NCI-H1436 (cell line): ENCODE measurements around the gene CHSY1.

Source experiments
- DNase-seq: peaks from one replicate; lab custom pipeline; 2025; lab: John Stamatoyannopoulos, UW

Gene CHSY1

DNA sequence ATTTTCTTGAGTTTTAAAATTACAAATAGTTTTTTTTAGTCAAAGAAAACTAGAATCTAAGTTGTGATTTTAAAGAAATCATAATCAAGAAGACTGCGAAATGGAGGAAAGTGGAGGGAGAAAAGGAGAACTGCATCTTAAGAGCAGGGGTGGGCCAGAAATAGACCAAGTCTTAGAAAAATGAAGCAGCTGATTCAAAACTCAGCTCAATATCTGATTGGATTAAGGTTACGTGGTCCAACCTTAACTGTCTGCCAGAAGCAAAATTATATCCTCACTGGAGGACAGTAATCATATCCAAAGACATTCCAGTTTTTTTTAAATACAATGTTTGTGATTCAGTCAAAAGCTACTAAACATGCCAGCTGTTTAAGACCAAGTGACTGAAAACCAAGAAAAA, 41.4 kb downstream of the CHSY1 start:
- no peak for DNase-seq

DNA sequence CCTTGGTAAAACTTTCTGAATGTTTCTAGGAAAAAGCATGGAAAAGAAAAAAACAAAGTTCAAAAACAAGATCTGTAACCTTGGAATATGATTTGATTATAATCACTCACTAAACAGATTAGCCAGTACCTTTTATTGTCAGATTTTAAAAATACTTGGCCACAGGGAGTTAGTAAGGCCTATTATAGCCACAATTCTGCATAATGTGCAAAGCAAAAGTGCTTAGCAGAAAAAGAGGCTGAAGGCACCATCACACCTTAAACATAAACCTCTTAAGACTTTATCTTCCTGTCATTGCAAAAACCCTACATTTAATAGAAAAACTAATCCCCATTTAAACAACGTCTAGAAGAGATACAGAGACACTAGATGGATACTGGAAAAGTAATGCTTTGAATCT, 41.8 kb downstream of the CHSY1 start:
- DNase-seq, result no peak

GRCh38 chr15:101209285-101209845, 42.5 kb downstream of the CHSY1 start:
- DNase-seq, result no peak

GRCh38 chr15:101207867-101208288, 44.0 kb downstream of the CHSY1 start:
- no peak for DNase-seq

DNA sequence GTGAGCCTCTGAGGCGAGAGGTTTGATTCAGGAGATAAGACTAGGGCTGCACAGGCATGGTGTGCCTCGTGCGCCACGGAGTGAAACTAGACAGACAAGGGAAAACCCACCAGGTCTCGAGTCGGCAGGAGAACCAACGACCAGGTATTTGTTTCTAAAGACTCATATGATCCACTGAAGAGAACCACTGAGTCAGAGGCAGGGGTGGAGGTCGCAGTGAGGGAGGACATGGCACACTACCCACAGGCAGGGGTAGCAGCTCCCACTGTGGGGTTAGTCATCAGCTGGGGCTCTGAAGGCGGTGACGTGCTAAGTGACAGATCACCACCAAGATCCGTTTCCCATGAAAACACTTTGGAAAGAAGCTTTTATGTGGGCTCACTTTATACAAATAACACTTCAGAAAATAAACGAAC, 45.7 kb downstream of the CHSY1 start:
- no peak for DNase-seq

DNA sequence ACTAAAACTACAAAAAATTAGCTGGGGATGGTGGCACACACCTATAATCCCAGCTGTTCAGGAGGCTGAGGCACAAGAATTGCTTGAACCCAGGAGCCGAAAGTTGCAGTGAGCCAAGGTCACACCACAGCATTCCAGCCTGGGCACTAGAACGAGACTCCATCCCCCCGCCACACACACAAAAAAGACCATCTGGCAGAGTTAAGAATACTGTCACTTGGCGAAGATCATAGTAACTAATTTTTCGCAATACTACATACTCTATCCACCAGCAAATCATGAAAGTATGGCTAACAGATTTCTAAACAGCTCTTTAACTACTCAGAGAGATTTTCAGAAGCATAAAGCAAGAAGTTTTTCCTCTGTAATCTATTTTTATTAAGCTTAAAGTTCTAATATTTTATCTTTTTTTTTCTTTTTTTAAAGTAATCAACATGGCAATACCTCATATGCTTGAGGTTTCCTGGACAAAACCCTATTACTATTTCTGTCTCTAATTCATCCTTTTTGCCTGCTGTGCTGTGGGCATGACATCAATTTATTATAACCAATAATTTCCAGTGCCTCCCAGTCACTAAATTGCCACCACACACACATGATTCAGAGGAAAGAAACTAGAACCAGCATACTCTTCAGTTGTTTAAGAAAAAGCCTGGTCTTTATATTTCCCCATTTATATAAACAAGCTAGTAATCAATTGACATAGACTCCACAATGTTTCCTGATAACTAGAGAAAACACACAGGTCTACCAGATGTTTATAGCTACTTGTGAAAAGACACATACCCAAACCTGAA, 46.9 kb downstream of the CHSY1 start:
- no peak for DNase-seq

- no peak for DNase-seq
Observed at GRCh38 chr15:101203607-101204189, 48.1 kb downstream of the CHSY1 start.

DNA sequence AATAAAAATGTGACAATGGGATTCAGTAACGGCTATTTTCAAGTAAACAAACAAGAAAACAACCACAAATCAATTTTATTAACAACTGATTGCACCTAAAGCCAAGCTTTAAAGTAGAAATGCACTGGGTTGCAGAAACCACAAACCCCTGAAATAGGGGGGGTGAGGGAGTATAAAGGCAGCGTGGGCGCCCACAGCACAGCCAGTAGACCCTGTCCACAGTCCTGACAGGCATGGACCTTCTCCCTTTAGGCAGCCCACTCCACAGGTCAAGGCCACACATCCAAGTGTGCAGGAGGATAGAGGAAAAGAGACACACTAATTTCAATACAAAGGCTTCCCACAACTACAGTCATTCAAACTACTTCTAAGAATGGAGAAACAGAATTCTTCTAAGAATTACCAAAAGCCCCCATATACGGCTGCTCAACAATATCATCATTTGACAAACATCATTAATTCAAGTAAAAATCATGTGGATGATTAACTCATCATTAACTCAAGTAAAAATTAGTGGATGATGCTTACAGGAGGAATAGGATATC, 48.7 kb downstream of the CHSY1 start:
- DNase-seq, result no peak

DNA sequence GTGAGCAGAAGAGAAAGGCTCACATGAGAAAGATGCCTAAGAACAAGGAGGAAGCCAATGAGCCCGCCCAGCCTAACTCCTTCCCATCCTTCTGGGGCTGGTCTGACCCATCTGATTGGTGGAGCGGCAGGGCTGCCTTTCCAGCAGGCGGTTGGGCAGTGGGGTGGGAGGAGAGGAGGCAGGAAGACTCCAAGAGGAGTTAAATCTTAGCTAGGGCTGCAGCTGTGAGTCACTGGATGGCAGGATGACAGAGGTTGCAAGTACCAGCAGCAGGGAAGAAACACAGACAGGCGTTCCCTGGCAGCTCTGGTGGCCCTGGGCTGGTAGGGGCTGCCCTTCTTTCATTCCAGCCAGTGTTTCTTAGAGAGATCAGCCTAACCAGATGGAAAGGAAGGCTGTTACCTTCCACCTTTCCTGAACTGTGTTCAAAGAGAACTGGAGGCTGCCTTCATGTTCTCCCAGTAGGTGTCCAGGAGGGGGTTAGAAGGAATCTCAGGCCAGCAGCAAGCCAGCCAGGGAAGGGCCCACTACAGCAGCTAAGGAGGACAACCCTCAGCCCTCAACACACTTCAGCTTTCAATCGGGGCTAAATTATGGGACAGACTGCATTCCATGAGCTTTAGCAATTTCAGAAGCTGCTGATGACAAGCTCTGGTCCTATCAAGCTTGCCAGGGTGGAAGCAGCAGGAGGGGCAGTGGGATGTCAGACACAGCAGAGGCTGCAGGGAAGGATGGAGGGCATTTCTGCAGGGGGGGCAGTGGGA, 50.3 kb downstream of the CHSY1 start:
- no peak for DNase-seq

DNA sequence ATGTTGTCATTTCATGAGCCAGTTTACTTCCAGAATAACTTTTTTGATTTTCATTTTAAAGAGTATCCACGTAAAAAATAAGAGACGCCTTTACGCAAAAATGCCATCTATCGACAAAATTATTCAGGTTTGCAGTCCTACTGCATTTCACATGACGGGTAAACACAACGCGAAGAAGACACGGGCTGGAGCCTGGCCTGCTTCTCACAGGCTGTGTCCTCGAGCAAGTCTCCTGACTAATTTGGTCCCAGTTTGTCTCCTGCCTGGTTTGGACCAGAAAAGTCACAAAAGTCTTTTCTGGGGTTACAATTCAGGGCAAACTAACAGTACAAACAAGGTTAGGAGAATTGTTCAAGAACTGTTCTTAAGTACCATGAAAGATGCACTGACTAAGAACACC, 51.7 kb downstream of the CHSY1 start:
- DNase-seq, result no peak

- no peak for DNase-seq
Observed at GRCh38 chr15:101198800-101199199, 53.0 kb downstream of the CHSY1 start.

DNA sequence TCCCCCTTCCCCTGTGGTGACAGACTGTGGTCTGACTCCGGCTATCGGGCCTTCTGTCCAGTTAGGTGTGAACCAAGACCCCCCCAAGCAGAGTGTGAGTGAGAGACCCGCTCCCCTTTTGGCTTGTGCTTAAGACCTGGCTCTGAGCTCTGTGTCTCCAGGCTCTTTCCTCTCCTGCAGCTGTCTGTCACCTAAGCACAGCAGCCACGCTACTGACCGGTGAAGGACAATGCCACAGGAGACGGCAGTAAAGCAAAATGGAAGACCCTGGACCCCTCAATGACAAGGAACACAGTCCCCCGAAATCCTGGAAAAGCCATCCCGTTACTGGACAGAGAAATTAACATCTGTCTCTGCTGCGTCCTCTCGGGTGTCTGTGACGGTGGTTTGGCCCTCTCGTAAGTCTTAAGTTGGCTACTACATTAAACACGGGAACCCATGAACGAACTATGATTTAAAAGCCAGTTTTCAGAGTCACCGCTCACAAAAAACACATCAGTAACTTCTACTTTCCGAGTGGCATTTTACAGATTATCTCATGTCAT, 53.7 kb downstream of the CHSY1 start:
- DNase-seq, result no peak

DNA sequence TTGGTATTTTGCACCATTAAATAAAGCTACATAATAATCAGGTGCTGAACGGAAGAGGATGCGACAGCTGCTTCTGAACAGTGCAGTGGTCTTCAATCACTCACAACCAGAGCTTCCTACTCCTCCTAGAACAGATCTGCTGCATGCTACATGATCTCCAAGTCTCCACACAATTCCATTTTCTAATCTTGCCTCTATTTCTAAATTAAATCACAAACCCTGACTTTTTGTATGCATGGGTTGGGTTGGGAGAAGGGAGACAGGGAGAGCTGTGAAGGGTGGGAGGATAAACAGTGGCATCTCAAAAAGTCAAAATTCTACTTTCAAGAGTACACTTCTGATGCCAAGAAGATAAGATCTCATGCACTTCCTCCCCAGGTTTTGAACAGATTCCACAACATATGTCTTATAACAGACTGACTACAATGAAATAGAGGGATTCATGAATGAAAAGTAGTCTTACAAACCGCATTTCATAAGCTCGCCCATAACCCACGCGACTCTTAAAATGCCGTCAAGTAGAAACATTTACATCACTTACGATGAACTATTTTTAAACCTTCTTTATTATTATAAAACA, 57.2 kb downstream of the CHSY1 start:
- no peak for DNase-seq

- no peak for DNase-seq
Observed at GRCh38 chr15:101193806-101194545, 57.9 kb downstream of the CHSY1 start.

- DNase-seq, result no peak
Observed at GRCh38 chr15:101193120-101193644, 58.7 kb downstream of the CHSY1 start.

- DNase-seq, result no peak
Observed at GRCh38 chr15:101192081-101192480, 59.8 kb downstream of the CHSY1 start.

DNA sequence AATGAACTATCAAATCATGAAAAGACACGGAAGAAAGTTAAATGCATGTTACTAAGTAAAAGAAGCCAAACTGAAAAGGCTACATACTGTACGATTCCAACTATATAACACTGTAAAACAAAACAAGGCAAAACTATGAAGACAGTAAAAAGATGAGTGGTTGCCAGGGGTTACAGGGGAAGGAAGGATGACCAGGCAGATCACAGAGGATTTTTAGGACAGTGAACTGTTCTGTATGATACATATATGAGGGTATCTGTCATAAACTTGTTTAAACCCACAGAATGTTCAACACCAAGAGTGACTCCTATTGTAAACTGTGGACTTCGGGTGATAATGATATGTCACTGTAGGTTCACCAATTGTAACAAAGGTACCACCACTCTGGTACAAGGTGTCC, 60.6 kb downstream of the CHSY1 start:
- no peak for DNase-seq

DNA sequence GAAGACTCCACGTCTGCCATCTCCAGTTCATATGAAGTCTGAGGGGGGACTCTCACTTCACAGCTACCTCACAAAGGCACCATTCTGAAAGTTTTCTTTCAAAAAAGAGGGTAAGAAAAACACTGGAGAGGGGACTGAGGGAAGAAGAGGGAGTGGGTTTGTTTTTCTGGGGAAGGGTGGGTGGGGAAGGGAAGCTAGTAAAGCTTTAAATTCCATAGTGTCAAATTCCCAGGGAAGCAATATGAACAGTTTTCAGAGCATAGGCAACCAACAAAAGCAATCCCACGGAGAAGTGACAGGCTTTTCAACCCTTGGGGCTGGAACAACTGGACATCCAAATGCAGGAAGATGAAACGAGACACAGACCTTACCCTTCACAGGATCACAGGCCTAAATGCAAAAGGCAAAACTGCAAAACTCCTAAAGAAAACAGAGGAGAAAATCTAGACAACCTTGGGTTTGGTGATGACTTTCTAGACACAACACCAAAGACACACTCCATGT, 61.7 kb downstream of the CHSY1 start:
- no peak for DNase-seq

DNA sequence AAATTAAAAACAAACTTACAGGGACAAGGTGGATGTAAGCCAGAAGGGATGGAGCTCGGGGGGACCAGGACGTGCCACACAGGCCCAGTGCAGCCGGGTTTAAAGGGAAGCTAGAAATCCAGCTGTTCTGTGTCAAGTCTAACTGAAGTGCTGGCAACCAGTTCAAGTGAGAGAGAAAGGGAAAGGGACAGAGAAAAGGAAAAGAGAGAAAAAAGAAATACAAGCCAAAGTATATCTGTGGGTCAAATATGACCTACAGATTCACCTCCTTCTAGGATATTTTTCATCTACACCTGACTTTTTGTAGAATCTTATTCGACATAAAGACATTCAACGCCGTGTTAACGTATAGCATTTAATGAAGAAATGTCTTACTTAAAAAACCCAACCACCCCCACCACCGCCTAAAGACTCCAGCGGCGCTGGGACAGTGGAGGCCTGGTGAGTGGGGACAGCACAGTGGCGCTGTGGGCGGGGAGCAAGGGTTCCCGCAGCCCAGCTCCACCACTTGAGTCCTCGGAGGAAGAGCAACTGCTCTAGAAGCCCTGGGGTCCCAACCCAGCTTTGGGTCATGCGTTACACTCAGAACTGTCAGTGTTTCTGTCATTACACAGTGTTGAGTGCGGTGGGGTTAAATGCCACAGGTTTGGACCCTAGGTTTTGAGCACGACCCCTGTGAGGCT, 62.3 kb downstream of the CHSY1 start:
- no peak for DNase-seq
